HG02678 (cell line): ENCODE measurements around the gene SLC4A3.
A peak's percentile ranks its signal among the peaks of the same experiment; 100 is the strongest.

ENCODE experiments used
- ATAC-seq: cut with Tn5 transposase; IDR thresholded peaks from one replicate; pipeline ENCODE4 v1.9.1; 2021; ENCODE audit warnings: mild to moderate bottlenecking, moderate library complexity; ENCODE audit not compliant: unreplicated experiment

Gene SLC4A3, protein sequence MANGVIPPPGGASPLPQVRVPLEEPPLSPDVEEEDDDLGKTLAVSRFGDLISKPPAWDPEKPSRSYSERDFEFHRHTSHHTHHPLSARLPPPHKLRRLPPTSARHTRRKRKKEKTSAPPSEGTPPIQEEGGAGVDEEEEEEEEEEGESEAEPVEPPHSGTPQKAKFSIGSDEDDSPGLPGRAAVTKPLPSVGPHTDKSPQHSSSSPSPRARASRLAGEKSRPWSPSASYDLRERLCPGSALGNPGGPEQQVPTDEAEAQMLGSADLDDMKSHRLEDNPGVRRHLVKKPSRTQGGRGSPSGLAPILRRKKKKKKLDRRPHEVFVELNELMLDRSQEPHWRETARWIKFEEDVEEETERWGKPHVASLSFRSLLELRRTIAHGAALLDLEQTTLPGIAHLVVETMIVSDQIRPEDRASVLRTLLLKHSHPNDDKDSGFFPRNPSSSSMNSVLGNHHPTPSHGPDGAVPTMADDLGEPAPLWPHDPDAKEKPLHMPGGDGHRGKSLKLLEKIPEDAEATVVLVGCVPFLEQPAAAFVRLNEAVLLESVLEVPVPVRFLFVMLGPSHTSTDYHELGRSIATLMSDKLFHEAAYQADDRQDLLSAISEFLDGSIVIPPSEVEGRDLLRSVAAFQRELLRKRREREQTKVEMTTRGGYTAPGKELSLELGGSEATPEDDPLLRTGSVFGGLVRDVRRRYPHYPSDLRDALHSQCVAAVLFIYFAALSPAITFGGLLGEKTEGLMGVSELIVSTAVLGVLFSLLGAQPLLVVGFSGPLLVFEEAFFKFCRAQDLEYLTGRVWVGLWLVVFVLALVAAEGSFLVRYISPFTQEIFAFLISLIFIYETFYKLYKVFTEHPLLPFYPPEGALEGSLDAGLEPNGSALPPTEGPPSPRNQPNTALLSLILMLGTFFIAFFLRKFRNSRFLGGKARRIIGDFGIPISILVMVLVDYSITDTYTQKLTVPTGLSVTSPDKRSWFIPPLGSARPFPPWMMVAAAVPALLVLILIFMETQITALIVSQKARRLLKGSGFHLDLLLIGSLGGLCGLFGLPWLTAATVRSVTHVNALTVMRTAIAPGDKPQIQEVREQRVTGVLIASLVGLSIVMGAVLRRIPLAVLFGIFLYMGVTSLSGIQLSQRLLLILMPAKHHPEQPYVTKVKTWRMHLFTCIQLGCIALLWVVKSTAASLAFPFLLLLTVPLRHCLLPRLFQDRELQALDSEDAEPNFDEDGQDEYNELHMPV

GRCh38 chr2:219627103-219628100, at the start of gene SLC4A3:
Gene SLC4A3 (plus strand): TSS chr2:219627630. CDS start chr2:219627993, 363 bp downstream.
- ATAC-seq: no peak

DNA sequence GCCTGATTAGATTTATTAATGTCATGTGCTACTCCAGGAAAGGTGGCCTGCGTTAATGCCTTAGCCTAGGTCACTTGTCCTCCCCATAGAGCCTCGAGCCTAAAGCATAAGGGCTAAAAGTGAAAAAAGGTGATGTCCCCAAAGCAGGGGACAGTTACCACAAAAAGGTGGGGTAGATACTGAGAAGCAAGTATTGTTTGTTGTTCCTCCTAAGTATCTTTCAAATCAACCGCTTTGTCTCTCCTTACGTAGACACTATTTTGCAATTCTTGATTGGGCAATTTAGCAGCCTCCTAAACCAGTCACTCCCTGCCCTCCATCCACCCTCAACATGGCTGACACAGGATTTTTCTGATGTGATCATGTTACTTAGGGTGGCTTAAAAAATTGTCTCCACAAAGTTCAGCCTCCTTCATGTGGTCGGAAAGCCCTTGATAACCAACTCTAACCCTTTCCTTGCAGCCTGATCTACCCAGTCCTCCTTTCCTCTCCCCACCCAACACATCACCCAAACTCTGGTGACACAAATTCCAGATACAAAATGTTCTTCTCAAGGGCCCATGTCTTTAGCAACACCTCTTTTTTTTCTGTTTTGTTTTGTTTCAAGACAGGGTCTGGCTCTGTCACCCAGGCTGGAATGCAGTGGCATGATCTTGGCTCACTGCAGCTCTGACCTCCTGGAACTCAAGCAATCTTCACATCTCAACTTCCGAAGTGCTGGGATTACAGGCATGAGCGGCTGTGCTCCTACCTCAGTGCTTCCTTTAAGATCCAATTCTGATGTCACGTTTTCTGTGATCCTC, 48.4 kb upstream of the SLC4A3 start:
- ATAC-seq: no peak

DNA sequence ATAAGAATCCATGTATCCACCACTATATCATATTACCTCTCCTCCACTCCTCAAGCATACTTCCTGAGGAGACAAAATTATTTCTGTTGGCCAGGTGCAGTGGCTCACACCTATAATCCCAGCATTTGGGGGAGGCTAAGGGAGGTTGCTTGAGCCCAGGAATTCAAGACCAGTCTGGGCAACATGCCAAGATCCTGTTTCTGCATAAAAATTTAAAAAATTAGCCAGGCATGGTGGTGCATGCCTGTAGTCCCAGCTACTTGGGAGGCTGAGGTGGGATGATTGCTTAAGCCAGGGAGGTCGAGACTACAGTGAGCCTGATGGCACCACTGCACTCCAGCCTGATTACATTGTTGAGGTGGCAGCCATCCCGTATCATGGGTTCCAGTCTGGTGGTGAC, 46.1 kb upstream of the SLC4A3 start:
- ATAC-seq: no peak

DNA sequence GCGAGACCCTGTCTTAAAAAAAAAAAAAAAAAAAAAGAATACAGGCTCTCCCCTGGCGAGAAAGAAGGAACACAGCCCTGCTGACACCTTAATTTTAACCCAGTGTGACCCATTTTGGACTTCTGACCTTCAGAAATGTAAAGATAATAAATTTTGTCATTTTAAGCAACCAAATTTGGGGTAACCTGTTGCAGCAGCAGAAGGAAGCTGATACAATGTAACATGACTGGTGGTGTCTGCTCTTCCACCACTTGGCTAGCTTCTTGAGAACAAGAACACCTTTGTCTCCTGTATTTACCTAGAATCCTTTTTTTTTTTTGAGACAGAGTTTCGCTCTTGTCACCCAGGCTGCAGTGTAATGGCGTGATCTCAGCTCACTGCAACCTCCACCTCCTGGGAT, 36.3 kb upstream of the SLC4A3 start:
- ATAC-seq: no peak

DNA sequence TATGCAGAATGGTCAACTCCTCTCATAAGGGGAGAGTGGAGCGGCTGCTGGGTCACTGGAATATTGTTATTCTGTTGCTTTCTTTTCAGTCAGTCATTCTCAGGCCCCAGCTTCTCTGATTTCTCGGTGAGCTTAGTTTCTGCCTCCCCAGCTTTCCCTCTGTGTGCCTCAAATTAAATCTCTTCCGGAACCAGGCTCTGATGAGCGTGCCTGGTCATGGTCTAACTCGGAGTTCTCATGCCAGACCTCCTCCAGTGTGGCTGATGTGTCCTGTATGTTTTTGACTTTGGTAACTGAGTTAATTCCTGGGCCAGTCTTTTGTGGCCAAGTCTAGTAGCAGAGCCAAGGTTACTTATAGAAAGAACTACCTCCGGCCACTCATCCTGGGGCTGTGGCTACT, 34.7 kb upstream of the SLC4A3 start:
- no peak for ATAC-seq

DNA sequence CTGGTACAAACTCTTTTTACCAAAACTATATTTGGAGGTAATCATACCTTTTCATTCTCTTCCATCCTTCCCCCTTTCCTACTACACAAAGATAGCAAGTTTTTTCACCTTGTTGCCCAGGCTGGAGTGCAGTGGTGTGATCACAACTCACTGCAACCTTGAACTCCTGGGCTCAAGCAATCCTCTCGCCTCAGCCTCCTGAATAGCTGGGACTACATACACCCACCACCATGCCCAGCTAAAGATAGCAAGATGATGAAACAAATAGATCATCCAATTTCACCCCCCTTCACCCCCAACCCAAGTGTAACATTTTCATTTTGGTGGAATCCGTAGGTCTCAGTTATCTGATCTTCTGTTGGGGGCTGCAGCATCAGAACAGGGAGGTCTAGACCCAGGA, 34.3 kb upstream of the SLC4A3 start:
- no peak for ATAC-seq

DNA sequence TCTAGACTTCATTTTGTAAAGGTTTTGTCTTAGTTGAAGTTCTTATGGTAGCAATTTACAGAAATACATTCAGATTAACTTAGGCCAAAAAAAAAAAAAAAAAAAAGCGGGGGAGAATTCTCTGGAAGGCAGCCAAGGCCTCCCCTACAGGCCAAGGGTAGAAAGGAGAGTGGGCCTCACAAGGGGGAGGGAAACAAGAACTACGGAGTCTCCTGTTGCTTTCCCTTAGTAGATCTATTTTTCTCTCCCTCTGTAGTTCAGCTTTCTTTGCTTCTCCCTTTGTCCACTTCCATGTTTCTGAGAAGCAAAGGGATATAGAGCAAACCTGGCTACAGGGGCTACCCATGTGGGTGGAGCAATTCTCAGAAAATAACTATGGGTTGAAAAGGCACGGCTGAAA, 32.2 kb upstream of the SLC4A3 start:
- ATAC-seq: no peak

- ATAC-seq: peak; percentile 5
These were observed 30.4 kb upstream of the SLC4A3 start for GRCh38 chr2:219596954-219597551.

DNA sequence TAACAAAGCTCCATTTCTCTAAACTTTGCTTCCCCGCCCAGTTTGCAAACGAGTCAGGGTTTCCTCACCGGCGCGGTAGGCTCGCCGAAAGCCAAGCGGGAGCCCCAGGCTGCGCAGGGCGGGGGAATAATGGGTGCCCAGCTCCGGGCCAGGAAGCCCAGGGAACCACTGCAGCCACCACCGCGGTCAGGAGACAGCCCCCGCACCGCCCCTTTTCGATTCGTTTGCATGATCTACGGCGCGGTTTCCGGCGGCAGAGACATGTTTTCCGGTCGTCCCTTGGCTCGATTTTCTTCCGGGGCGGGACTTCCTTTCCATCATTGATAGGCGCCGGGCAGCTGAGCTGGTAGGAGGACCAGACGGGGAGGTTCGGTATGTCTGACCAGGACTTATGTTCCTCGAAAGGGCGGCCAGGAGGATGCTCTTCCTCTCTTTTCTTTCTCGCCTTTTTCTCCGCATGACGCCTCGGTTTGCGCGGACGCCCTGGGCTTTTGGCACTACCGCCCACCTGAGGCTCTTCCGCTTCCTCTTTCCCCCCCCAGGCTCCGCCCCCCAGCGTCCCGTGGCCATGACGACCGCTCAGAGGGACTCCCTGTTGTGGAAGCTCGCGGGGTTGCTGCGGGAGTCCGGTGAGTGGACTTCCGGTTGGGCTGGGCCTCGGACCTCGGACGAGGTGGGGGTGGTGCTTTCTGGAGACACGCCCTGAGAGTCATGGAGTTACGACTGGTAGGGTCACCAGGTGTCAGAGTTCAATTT, 29.7 kb upstream of the SLC4A3 start, which contains the start of gene STK11IP:
TSS of gene STK11IP (plus strand) at position 306 of the 756 bp plus-strand sequence. CDS start at position 569, 263 bp downstream.
- ATAC-seq: peak; percentile 93

GRCh38 chr2:219598308-219599078, 28.9 kb upstream of the SLC4A3 start:
- no peak for ATAC-seq

- ATAC-seq: no peak
These were observed 23.7 kb upstream of the SLC4A3 start for GRCh38 chr2:219603771-219604170.

GRCh38 chr2:219605607-219605954, 21.8 kb upstream of the SLC4A3 start:
- no peak for ATAC-seq

DNA sequence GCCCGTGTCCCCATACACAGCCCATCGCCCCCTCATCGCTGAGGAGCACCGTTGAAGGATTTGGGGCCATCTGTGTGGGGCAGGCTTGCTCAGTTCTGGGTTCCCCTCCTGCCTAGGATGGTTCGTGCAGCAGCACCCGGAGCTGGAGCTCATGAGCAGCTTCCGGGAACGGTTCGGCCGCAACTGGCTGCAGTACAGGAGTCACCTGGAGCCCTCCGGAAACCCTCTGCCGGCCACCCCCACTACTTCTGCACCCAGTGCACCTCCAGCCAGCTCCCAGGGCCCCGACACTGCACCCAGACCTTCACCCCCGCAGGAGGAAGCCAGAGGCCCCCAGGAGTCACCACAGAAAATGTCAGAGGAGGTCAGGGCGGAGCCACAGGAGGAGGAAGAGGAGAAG, 19.5 kb upstream of the SLC4A3 start:
- no peak for ATAC-seq

DNA sequence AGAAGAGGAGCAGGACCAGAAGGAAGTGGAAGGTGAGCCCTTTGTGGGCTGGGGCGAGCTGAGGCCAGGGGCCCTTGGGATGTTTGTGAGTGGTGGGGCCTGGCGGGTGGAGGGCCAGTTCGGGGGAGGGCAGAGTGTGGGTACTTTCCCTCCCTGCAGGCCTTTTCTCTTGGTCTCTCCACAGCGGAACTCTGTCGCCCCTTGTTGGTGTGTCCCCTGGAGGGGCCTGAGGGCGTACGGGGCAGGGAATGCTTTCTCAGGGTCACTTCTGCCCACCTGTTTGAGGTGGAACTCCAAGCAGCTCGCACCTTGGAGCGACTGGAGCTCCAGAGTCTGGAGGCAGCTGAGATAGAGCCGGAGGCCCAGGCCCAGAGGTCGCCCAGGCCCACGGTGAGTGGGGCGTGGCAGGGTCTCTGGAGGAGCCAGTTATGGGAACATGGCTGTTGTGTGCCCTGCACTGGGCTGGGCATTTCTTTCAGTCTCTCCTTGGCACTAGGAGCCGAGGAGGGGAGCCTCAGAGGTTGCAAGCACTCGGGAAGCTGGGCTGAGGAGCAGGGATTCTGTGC, 18.9 kb upstream of the SLC4A3 start:
- ATAC-seq: no peak

- no peak for ATAC-seq
These were observed 18.2 kb upstream of the SLC4A3 start for GRCh38 chr2:219609149-219609750.

DNA sequence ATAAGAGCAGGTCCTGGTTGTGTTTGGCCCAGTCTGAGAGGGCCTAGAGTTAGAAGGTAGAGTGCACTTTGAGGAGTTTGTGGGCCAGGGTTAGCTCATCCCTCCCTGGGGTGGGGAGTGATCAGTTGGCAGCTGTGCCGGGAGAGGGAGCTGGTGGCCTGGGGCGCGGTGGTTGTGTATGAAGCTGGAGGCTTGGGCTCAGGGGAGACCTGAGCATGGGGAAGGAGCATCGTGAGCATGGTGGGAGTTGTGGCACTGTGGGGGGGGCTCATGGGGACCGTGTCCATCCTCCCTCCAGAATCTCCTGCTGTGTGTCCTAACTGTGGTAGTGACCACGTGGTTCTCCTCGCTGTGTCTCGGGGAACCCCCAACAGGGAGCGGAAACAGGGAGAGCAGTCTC, 16.1 kb upstream of the SLC4A3 start:
- ATAC-seq: no peak
